ENCODE results near the gene LBP. TPM values are rescaled to one million over a fixed set of nuclear protein-coding genes. Genes with fewer than 3 reads are reported as not detected.

Gene LBP
- total RNA-seq, 1 experiment from 2014 or later = 0.52 TPM

- H3K4me1 ChIP-seq (ENCODE audit: insufficient read depth, low read length) = peaks cover 3% of the 10 kb centered on the region; the same call in 1 of the 2 replicates
- H3T11ph ChIP-seq (ENCODE audit: low read length) = no peak overlapping the region
- Mint-ChIP-seq H3K27me3 (ENCODE audit: low read depth) (no peaks in the 10 kb centered on the region), H3K27ac (peak overlapping the region in 2 of 3 experiments; percentile 9 to 82; a peak in 2 of 7 replicates), H3K36me3 (ENCODE audit: insufficient read depth in 1 of 3, low read depth in 3 of 3) (peaks cover 41 to 71% (median 62%) of the 10 kb centered on the region in 3 experiments), H3K9me3 (no peaks in the 10 kb centered on the region; a peak in 1 of 5 replicates), H3K4me1 (peaks cover 22 to 28% of the 10 kb centered on the region in 2 experiments), H3K4me3 (no peak overlapping the region)
- H3K4ac ChIP-seq (ENCODE audit: low read depth, low read length) = no peak overlapping the region
- H2BK120ac ChIP-seq (ENCODE audit: low read depth, low read length, poor library complexity, severe bottlenecking) = no peak overlapping the region
- no peaks in the 10 kb centered on the region for H3K79me1 ChIP-seq (ENCODE audit: insufficient read depth, low read depth, low read length, poor library complexity, severe bottlenecking)
- no peak overlapping the region for H4K91ac ChIP-seq (ENCODE audit: insufficient read length, low read depth, low read length)
- no CpG with 5 or more reads among the region's 4 CpGs for WGBS (ENCODE audit: extremely low coverage, insufficient read length, low lambda C conversion rate)
- H2AK5ac ChIP-seq (ENCODE audit: insufficient read length, low read length) = no peak overlapping the region
- no peak overlapping the region for H2BK20ac ChIP-seq (ENCODE audit: low read depth, low read length, poor library complexity, severe bottlenecking)
- H3K14ac ChIP-seq (ENCODE audit: insufficient read depth, low read length) = no peak overlapping the region
- H4K20me1 ChIP-seq (ENCODE audit: control insufficient read depth, insufficient read depth, insufficient read length) = no peaks in the 10 kb centered on the region
- H2AFZ ChIP-seq (ENCODE audit: low read length) = no peak overlapping the region
- no peak overlapping the region for H2BK5ac ChIP-seq (ENCODE audit: insufficient read length, low read length)
- no peak overlapping the region for H3K9ac ChIP-seq (ENCODE audit: extremely low read depth, insufficient read length, low read length)
- no peak overlapping the region for H3K4me2 ChIP-seq (ENCODE audit: insufficient read depth, insufficient read length, low read length)
- H2BK12ac ChIP-seq (ENCODE audit: insufficient read length, low read depth, low read length) = no peak overlapping the region
- no peak overlapping the region for H4K5ac ChIP-seq (ENCODE audit: insufficient read length, low read depth, low read length)
- H3K23ac ChIP-seq (ENCODE audit: insufficient read length, low read depth, low read length) = no peak overlapping the region
- H3K27ac ChIP-seq (ENCODE audit: insufficient read length, low read depth, low read length) = no peak overlapping the region
- H3K27me3 ChIP-seq (ENCODE audit: insufficient read depth, low read length) = no peaks in the 10 kb centered on the region
- no peak for DNase-seq
- no peak overlapping the region for H4K8ac ChIP-seq (replicated peaks; ENCODE audit: insufficient read length, low read depth, low read length)
- H3K56ac ChIP-seq (ENCODE audit: insufficient read length, low read depth, low read length) = no peak overlapping the region
- no peaks in the 10 kb centered on the region for H3K23me2 ChIP-seq (ENCODE audit: insufficient read length, low read depth, low read length, poor library complexity, severe bottlenecking)
- no peak overlapping the region for H2BK15ac ChIP-seq (ENCODE audit: low read depth, low read length)
- H3K79me2 ChIP-seq (ENCODE audit: insufficient read depth, low read length) = no peaks in the 10 kb centered on the region
- no peak overlapping the region for H3K18ac ChIP-seq (ENCODE audit: insufficient read length, low read depth, low read length)
- H3K9me3 ChIP-seq (ENCODE audit: control insufficient read depth, low read depth, low read length) = no peaks in the 10 kb centered on the region
- no peak for TF ChIP-seq CTCF (conservative IDR thresholded peaks at IDR 0.05)
Measured at GRCh38 chr20:38418509-38419204, 72.4 kb downstream of the LBP start.

Measured in H9 (cell line).